ENCODE measurements around the gene TRIP12.
"Not testable (repeated sequence)": the region's sequence is repeated elsewhere in the genome, so short reads cannot be mapped to it uniquely, and the experiment has no call there.

TRIP12 gene

DNA sequence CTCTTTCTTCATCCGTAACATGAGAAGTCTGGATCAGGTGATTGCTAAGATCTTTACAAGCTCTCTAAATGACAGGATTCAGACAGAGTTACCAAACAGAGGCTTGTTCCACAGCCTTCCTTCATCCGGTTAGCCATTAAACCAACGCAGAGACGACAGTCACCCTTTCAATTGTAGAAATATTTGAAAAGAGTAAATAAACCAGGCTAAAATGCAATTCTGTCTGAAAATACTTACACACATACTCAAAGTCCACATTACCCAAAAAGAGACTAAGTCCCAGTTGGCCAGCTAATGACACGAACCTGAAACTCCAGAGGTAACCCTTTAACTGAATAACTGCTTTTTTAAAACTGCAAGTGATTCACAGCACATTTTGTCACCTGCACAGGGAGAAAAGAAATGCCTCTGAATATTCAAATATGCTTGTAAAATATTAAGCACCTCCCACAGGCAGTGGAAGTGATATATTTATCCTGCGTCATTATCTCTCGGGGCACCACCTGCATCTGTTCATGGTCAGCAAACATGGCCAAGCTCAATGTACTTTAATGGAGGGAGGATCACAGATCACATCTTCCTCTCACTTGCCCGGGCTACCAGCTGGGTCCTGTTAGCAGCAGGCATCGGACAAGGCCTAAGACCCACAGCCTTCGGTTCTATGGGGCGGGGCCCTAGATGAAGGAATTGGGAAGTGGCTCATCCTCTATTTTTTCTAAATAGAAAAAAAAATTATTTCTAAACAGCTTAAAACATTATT, 168.7 kb downstream of the TRIP12 start:
- TF ChIP-seq, protein P1, sequence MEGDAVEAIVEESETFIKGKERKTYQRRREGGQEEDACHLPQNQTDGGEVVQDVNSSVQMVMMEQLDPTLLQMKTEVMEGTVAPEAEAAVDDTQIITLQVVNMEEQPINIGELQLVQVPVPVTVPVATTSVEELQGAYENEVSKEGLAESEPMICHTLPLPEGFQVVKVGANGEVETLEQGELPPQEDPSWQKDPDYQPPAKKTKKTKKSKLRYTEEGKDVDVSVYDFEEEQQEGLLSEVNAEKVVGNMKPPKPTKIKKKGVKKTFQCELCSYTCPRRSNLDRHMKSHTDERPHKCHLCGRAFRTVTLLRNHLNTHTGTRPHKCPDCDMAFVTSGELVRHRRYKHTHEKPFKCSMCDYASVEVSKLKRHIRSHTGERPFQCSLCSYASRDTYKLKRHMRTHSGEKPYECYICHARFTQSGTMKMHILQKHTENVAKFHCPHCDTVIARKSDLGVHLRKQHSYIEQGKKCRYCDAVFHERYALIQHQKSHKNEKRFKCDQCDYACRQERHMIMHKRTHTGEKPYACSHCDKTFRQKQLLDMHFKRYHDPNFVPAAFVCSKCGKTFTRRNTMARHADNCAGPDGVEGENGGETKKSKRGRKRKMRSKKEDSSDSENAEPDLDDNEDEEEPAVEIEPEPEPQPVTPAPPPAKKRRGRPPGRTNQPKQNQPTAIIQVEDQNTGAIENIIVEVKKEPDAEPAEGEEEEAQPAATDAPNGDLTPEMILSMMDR (IDR thresholded peaks at IDR 0.05; ENCODE audit: control extremely low read depth, extremely low read depth, low read depth, missing control alignments): no peak
- ChIA-PET CTCF (no interaction called here), POLR2A (no interaction called here)
- no peak for DNase-seq (ENCODE audit: extremely low spot score)

DNA sequence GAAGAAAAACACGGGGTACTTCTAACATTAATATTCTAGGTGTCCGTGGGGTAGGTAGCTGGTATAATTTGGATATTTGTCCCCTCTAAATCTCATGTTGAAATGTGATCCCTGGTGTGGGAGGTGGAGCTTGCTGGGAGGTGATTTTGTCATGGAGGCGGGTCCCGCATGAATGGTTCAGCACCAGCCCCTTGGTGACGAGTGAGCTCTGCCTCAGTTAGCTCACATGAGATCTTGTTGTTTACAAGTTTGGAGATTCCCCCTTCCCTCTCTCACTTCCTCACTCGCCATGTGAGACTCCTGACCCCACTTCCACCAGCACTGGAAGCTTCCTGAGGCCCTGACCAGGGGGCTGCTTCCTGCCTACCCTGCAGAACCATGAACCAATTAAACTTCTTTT, 172.0 kb downstream of the TRIP12 start:
- DNase-seq (ENCODE audit: extremely low spot score): no peak
- ChIA-PET CTCF (interaction anchor here (2.2 kb wide), 1 partner anchor 12 kb away, joined by 5 read pairs; no protein-coding TSS in a partner anchor), POLR2A (no interaction called here)
- TF ChIP-seq, protein P1 (IDR thresholded peaks at IDR 0.05; ENCODE audit: control extremely low read depth, extremely low read depth, low read depth, missing control alignments): no peak

DNA sequence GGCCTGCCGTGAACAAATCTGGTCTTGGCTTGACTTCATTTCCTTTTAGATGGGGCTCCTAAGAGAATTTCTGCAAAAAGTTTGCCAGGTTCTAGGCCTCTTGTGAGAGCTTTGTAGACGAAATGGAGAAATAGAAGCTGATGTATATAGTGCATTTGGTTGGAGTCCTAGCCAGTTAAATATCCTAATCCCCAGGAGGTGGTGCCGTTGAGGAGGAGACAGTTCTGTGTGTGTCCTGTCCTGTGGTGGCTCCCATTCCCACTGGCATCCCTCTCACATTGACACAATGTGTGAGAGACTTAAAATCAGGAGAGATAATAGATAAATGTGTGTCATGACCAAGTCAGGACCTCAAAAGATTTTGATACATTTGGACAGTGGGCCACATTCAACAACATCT, 172.9 kb downstream of the TRIP12 start:
- CTCF ChIA-PET: no interaction called here
- no peak for DNase-seq (ENCODE audit: extremely low spot score)
- POLR2A ChIA-PET: no interaction called here
- TF ChIP-seq, protein P1 (IDR thresholded peaks at IDR 0.05; ENCODE audit: control extremely low read depth, extremely low read depth, low read depth, missing control alignments): no peak

DNA sequence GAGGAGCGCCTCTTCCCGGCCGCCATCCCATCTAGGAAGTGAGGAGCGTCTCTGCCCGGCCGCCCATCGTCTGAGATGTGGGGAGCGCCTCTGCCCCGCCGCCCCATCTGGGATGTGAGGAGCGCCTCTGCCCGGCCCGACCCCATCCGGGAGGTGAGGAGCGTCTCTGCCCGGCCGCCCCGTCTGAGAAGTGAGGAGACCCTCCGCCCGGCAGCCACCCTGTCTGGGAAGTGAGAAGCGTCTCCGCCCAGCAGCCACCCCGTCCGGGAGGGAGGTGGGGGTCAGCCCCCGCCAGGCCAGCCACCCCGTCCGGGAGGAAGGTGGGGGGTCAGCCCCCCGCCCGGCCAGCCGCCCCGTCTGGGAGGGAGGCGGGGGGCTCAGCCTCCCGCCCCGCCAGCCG, 179.1 kb downstream of the TRIP12 start:
- DNase-seq (ENCODE audit: extremely low spot score); CTCF ChIA-PET; POLR2A ChIA-PET: not testable (repeated sequence)

DNA sequence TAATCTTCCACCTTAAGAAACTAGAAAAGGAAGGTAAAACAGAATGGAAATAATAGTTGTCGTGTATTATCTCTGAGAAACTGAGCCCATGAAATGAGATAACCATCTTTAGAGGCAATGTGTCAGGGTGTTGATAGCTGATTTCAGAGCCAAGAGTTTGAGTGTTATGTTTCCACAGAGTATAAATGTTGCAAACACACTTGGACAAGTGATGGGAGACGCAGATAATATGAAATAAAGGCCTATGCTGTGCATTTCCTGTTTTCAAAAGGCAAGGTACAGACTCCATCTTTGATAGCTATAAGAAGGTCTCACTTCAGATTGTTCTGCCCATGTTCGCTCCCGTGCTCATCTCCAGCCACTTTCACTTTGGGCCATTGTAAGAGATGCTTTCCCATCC, 181.5 kb downstream of the TRIP12 start:
- TF ChIP-seq, protein P1 (IDR thresholded peaks at IDR 0.05; ENCODE audit: control extremely low read depth, extremely low read depth, low read depth, missing control alignments): no peak
- DNase-seq (ENCODE audit: extremely low spot score): no peak
- ChIA-PET CTCF (no interaction called here), POLR2A (no interaction called here)

DNA sequence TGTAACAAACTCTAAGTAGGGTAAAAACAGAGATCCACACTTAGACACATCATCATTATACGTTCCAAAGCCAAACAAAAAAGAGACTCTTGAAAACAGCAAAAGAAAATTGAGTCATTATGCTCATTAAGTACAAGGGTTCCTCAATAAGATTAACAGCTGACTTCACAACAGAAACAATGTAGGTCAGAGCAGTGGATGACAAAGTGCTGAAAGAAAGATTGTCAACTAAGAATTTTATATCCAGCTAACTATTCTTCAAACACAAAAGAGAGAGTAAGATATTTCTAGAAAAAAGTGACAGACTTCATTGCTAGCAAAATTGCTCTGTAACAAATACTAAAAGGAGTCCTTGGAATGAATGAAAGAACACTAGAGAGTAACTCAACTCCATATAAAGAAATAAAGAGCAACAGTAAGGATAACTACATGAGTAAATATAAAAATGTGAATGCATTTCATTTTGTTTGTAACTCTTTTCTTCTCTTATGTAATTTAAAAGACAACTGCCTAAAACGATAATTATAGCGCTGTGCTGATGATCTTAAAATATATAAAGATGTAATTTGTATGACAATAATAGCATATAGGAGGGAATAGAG, 183.7 kb downstream of the TRIP12 start:
- TF ChIP-seq, protein P1 (IDR thresholded peaks at IDR 0.05; ENCODE audit: control extremely low read depth, extremely low read depth, low read depth, missing control alignments): no peak
- ChIA-PET CTCF (no interaction called here), POLR2A (no interaction called here)
- DNase-seq (ENCODE audit: extremely low spot score): no peak

DNA sequence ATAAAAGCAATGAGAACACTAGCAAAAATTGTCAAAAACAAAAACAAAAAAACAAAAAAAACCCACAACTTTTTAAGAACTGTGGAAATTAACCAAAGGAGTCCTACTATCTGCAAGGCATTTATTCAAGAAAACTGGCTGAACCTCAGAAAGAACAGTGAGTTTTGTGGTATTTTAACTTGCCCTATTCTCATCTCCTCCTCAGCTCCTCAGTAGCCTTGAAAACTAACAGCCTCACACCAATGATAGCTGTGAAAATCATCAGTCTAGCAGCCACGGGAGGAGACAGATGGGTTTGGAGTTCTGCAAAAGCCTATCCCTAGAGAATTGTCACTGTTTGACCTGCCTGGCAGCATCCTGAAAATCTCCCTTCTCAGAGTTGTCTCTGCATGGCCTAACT, 187.4 kb downstream of the TRIP12 start:
- TF ChIP-seq, protein P1 (IDR thresholded peaks at IDR 0.05; ENCODE audit: control extremely low read depth, extremely low read depth, low read depth, missing control alignments): no peak
- DNase-seq (ENCODE audit: extremely low spot score): no peak
- ChIA-PET POLR2A (no interaction called here), CTCF (interaction anchor here (1.1 kb wide), 1 partner anchor 9 kb away, joined by 3 read pairs; no protein-coding TSS in a partner anchor)

All from GM10248 (cell line).